Measurements from ENCODE around the gene KCTD3. TPM values are rescaled to one million over a fixed set of nuclear protein-coding genes. Genes with fewer than 3 reads are reported as not detected.

KCTD3 gene
- total RNA-seq, 1 donor from 2014 or later: 25.2 TPM

DNA sequence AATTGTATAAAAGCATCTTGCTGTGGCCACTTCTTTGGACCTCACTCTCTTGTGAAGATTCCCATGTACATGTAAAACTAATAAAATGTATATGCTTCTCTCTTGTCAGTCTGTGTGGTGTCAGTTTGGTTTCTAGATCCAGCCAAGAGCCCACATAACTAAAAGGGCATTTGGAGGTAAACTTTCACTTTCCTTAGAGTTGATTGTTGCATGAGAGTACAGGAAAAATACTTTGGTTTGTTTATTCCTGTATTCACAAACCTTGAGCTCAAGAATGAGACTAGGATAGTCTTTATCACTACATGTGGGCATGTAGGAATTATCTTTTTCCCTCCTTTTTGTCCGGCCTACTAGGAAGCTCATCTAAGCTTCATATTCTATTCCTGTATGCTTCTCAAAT lies 50.9 kb downstream of the KCTD3 start:
- Histone ChIP-seq H3K27ac (ENCODE audit: low read depth, low read length) (no peak overlapping the region), H3K4me3 (ENCODE audit: insufficient read depth, low read depth, low read length) (no peak overlapping the region), H3K4me1 (ENCODE audit: insufficient read depth, low read length) (no peaks in the 10 kb centered on the region), H4K20me1 (ENCODE audit: insufficient read depth, low read length) (no peaks in the 10 kb centered on the region), H3K4me2 (ENCODE audit: low read length) (no peak overlapping the region), H3K36me3 (ENCODE audit: insufficient read depth, low read length) (peaks cover 21% of the 10 kb centered on the region), H3K9ac (ENCODE audit: low read length) (no peak overlapping the region), H2AFZ (ENCODE audit: low read depth, low read length) (no peak overlapping the region), H3K27me3 (ENCODE audit: insufficient read depth, low read length) (no peaks in the 10 kb centered on the region), H3K9me3 (ENCODE audit: insufficient read depth, low read depth, low read length) (no peaks in the 10 kb centered on the region), H3K79me2 (ENCODE audit: insufficient read depth, low read length) (peaks cover 5% of the 10 kb centered on the region)
- TF ChIP-seq EZH2 (IDR thresholded peaks at IDR 0.05; ENCODE audit: insufficient read depth, low read length): no peak
- TF ChIP-seq, protein P1, sequence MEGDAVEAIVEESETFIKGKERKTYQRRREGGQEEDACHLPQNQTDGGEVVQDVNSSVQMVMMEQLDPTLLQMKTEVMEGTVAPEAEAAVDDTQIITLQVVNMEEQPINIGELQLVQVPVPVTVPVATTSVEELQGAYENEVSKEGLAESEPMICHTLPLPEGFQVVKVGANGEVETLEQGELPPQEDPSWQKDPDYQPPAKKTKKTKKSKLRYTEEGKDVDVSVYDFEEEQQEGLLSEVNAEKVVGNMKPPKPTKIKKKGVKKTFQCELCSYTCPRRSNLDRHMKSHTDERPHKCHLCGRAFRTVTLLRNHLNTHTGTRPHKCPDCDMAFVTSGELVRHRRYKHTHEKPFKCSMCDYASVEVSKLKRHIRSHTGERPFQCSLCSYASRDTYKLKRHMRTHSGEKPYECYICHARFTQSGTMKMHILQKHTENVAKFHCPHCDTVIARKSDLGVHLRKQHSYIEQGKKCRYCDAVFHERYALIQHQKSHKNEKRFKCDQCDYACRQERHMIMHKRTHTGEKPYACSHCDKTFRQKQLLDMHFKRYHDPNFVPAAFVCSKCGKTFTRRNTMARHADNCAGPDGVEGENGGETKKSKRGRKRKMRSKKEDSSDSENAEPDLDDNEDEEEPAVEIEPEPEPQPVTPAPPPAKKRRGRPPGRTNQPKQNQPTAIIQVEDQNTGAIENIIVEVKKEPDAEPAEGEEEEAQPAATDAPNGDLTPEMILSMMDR (IDR thresholded peaks at IDR 0.05; ENCODE audit: insufficient read depth, low read depth, low read length): no peak
- H3K27me3 Mint-ChIP-seq (ENCODE audit: low read depth, unreplicated experiment): no peaks in the 10 kb centered on the region
- no peak overlapping the region for H3K27ac Mint-ChIP-seq (ENCODE audit: unreplicated experiment)
- H3K4me3 Mint-ChIP-seq (ENCODE audit: unreplicated experiment): no peak overlapping the region
- FAIRE-seq: no peak
- no peaks in the 10 kb centered on the region for H3K9me3 Mint-ChIP-seq (ENCODE audit: unreplicated experiment)
- no peaks in the 10 kb centered on the region for H3K4me1 Mint-ChIP-seq (ENCODE audit: low read depth, unreplicated experiment)
- no peak for DNase-seq (ENCODE audit: low read depth)
- peaks cover 14% of the 10 kb centered on the region for H3K36me3 Mint-ChIP-seq (ENCODE audit: low read depth, unreplicated experiment)

- H3K4me2 ChIP-seq (ENCODE audit: low read length): no peak overlapping the region
- TF ChIP-seq, protein P1 (IDR thresholded peaks at IDR 0.05; ENCODE audit: insufficient read depth, low read depth, low read length): no peak
- no peak for TF ChIP-seq EZH2 (IDR thresholded peaks at IDR 0.05; ENCODE audit: insufficient read depth, low read length)
- no peaks in the 10 kb centered on the region for H3K27me3 Mint-ChIP-seq (ENCODE audit: low read depth, unreplicated experiment)
- no peaks in the 10 kb centered on the region for H3K9me3 Mint-ChIP-seq (ENCODE audit: unreplicated experiment)
- H3K9me3 ChIP-seq (ENCODE audit: insufficient read depth, low read depth, low read length): no peaks in the 10 kb centered on the region
- H3K27ac Mint-ChIP-seq (ENCODE audit: unreplicated experiment): no peak overlapping the region
- H3K9ac ChIP-seq (ENCODE audit: low read length): no peak overlapping the region
- no peaks in the 10 kb centered on the region for H4K20me1 ChIP-seq (ENCODE audit: insufficient read depth, low read length)
- no peaks in the 10 kb centered on the region for H3K4me1 Mint-ChIP-seq (ENCODE audit: low read depth, unreplicated experiment)
- H3K27ac ChIP-seq (ENCODE audit: low read depth, low read length): no peak overlapping the region
- H3K36me3 Mint-ChIP-seq (ENCODE audit: low read depth, unreplicated experiment): no peaks in the 10 kb centered on the region
- no peak for FAIRE-seq
- H3K4me1 ChIP-seq (ENCODE audit: insufficient read depth, low read length): no peaks in the 10 kb centered on the region
- DNase-seq (ENCODE audit: low read depth): no peak
- H3K27me3 ChIP-seq (ENCODE audit: insufficient read depth, low read length): no peaks in the 10 kb centered on the region
- peaks cover 21% of the 10 kb centered on the region for H3K36me3 ChIP-seq (ENCODE audit: insufficient read depth, low read length)
- H3K79me2 ChIP-seq (ENCODE audit: insufficient read depth, low read length): no peaks in the 10 kb centered on the region
- H3K4me3 Mint-ChIP-seq (ENCODE audit: unreplicated experiment): no peak overlapping the region
- no peak overlapping the region for H3K4me3 ChIP-seq (ENCODE audit: insufficient read depth, low read depth, low read length)
- H2AFZ ChIP-seq (ENCODE audit: low read depth, low read length): no peak overlapping the region
Measured at GRCh38 chr1:215623162-215623561, 56.1 kb downstream of the KCTD3 start.

GRCh38 chr1:215625949-215626348 lies 58.8 kb downstream of the KCTD3 start:
- no peaks in the 10 kb centered on the region for H3K9me3 Mint-ChIP-seq (ENCODE audit: unreplicated experiment)
- no peaks in the 10 kb centered on the region for H3K79me2 ChIP-seq (ENCODE audit: insufficient read depth, low read length)
- H3K4me1 Mint-ChIP-seq (ENCODE audit: low read depth, unreplicated experiment): no peaks in the 10 kb centered on the region
- no peaks in the 10 kb centered on the region for H3K27me3 Mint-ChIP-seq (ENCODE audit: low read depth, unreplicated experiment)
- TF ChIP-seq, protein P1 (IDR thresholded peaks at IDR 0.05; ENCODE audit: insufficient read depth, low read depth, low read length): no peak
- no peak for TF ChIP-seq EZH2 (IDR thresholded peaks at IDR 0.05; ENCODE audit: insufficient read depth, low read length)
- no peak for DNase-seq (ENCODE audit: low read depth)
- peaks cover 3% of the 10 kb centered on the region for H3K36me3 ChIP-seq (ENCODE audit: insufficient read depth, low read length)
- no peak overlapping the region for H3K9ac ChIP-seq (ENCODE audit: low read length)
- no peak overlapping the region for H3K4me2 ChIP-seq (ENCODE audit: low read length)
- no peaks in the 10 kb centered on the region for H3K27me3 ChIP-seq (ENCODE audit: insufficient read depth, low read length)
- no peaks in the 10 kb centered on the region for H3K9me3 ChIP-seq (ENCODE audit: insufficient read depth, low read depth, low read length)
- no peak overlapping the region for H3K27ac ChIP-seq (ENCODE audit: low read depth, low read length)
- no peaks in the 10 kb centered on the region for H4K20me1 ChIP-seq (ENCODE audit: insufficient read depth, low read length)
- no peaks in the 10 kb centered on the region for H3K36me3 Mint-ChIP-seq (ENCODE audit: low read depth, unreplicated experiment)
- H3K4me3 Mint-ChIP-seq (ENCODE audit: unreplicated experiment): no peak overlapping the region
- no peak overlapping the region for H2AFZ ChIP-seq (ENCODE audit: low read depth, low read length)
- FAIRE-seq: no peak
- H3K27ac Mint-ChIP-seq (ENCODE audit: unreplicated experiment): no peak overlapping the region
- H3K4me3 ChIP-seq (ENCODE audit: insufficient read depth, low read depth, low read length): no peak overlapping the region
- H3K4me1 ChIP-seq (ENCODE audit: insufficient read depth, low read length): no peaks in the 10 kb centered on the region
